ENCODE results near the gene ZNRF1.

DNA sequence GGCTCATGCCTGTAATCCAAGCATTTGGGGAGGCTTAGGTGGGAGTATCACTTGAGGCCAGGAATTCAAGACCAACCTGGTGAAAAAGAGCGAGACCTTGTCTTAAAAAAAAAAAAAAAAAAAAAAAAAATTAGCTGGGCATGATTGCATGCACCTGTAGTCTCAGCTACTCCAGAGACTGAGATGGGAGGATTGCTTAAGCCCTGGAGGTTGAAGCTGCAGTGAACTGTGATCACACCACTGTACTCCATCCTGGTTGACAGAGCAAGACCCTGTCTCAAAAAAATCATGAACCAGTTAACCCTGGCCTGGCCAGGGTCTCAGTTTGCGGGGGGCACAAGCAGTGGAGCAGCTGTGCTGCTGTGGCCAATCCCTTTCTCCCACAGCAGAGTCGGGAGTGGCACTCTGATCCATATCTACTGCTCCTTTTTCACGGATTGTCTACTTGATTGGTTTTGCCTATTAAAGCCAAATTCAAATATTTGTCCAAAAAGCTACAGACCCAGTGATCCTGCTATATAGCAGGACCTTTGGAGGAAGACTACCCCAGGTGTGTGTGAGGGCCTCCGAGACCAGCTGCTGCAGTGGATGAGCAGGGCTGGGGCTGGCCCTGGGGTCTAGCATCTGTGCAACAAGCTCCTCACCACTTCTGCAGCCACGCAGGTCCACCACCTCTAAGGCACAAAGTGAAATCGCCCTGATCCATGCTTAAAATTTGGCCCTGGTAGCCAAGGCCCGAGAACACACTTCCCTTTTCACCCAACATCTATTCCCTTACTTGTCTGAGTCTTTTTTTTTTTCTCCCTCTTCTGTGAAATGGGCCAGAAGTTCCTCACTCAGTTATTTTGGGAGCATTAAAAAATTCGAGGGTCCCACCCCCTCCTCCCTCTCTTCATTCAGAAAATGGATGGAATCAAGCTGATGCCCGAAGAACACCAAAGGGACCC, 69.5 kb downstream of the ZNRF1 start:
- TF ChIP-seq KDM1A (IDR thresholded peaks at IDR 0.05; ENCODE audit: borderline replicate concordance, low read length): no peak
- no peak for TF ChIP-seq HDAC2 (IDR thresholded peaks at IDR 0.05; ENCODE audit: borderline replicate concordance in 1 of 2, low read depth in 2 of 2, low read length in 2 of 2)
- no peak for TF ChIP-seq EP300 (IDR thresholded peaks at IDR 0.05; ENCODE audit: borderline replicate concordance in 1 of 2, low read depth in 2 of 2, low read length in 2 of 2)
- TF ChIP-seq POU5F1 (IDR thresholded peaks at IDR 0.05; ENCODE audit: low read depth, low read length): no peak
- no peak for TF ChIP-seq CHD2 (IDR thresholded peaks at IDR 0.05; ENCODE audit: low read length)
- no peak for TF ChIP-seq RBBP5 (IDR thresholded peaks at IDR 0.05; ENCODE audit: borderline replicate concordance, low read depth, low read length)
- no peak for TF ChIP-seq SUZ12 (IDR thresholded peaks at IDR 0.05; ENCODE audit: low read length)
- TF ChIP-seq MAX (IDR thresholded peaks at IDR 0.05): no peak
- TF ChIP-seq HDAC6 (IDR thresholded peaks at IDR 0.05; ENCODE audit: low read depth, low read length): no peak
- TF ChIP-seq, protein P1, sequence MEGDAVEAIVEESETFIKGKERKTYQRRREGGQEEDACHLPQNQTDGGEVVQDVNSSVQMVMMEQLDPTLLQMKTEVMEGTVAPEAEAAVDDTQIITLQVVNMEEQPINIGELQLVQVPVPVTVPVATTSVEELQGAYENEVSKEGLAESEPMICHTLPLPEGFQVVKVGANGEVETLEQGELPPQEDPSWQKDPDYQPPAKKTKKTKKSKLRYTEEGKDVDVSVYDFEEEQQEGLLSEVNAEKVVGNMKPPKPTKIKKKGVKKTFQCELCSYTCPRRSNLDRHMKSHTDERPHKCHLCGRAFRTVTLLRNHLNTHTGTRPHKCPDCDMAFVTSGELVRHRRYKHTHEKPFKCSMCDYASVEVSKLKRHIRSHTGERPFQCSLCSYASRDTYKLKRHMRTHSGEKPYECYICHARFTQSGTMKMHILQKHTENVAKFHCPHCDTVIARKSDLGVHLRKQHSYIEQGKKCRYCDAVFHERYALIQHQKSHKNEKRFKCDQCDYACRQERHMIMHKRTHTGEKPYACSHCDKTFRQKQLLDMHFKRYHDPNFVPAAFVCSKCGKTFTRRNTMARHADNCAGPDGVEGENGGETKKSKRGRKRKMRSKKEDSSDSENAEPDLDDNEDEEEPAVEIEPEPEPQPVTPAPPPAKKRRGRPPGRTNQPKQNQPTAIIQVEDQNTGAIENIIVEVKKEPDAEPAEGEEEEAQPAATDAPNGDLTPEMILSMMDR (IDR thresholded peaks at IDR 0.05; ENCODE audit: control extremely low read depth in 1 of 3, insufficient read depth in 1 of 3, low read depth in 1 of 3, low read length in 3 of 3): no peak
- no peak for TF ChIP-seq SIN3A (conservative IDR thresholded peaks at IDR 0.05 in 1 of 2, IDR thresholded peaks at IDR 0.05 in 1 of 2; ENCODE audit: low read depth in 1 of 2, low read length in 2 of 2)

All from H1 (cell line).